GM19099 (cell line): ENCODE results near the gene GABBR2.

Experiments used
- POLR2A ChIP-seq: IDR thresholded peaks from 3 replicates; pipeline ENCODE4 v1.6.1; 2011; ENCODE audit warnings: low read depth; ENCODE audit not compliant: insufficient read length; ENCODE audit errors: extremely low read depth

Gene GABBR2

GRCh38 chr9:98702835-98703380 is 5.8 kb downstream of the GABBR2 start:
- TF ChIP-seq POLR2A, result no peak

- no peak for TF ChIP-seq POLR2A
Measured at GRCh38 chr9:98702340-98702739, 6.4 kb downstream of the GABBR2 start.

- no peak for TF ChIP-seq POLR2A
Measured at GRCh38 chr9:98701576-98701975, 7.2 kb downstream of the GABBR2 start.

- no peak for TF ChIP-seq POLR2A
Measured at GRCh38 chr9:98700801-98701200, 7.9 kb downstream of the GABBR2 start.

DNA sequence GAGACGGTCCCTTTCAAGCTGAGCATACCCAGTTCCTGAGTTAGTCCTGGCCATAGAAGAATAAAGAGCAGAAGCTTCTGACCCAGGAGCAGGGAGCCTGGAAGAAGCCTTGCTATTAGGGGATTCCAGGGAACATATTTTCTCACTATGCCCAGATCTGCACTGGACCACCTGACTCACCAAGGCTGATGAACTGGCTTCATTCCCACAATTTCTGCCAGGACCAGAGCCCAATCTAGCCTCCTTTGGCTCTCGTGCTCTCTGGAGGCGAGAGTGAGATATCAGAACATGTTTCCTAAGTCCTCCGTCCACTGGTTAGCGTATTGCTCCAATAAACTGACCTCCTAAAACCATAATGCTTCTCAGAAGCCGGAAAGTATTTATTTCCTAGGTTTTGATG is 9.9 kb downstream of the GABBR2 start:
- no peak for TF ChIP-seq POLR2A

DNA sequence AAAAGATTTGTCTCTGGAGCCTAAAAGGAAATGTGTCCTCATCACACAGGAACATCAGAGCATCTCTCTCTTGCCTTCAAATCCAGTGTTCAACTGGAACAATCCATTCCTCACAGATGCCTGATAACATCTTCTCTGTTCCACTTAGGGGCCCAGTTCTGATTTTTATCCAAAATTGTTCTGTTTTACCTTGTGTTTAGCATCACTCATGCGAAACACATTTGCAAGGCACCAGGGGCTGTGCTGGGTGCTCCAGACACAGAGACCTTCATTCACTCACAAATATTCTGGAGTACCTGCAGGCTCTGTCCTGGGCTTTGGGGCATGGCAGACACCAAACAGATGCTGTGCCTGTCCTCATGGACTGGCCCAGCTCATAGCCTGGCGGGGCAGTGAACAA is 13.8 kb downstream of the GABBR2 start:
- TF ChIP-seq POLR2A, result no peak

GRCh38 chr9:98692392-98692791 is 16.3 kb downstream of the GABBR2 start:
- no peak for TF ChIP-seq POLR2A

GRCh38 chr9:98691890-98692289 is 16.8 kb downstream of the GABBR2 start:
- TF ChIP-seq POLR2A, result no peak

- TF ChIP-seq POLR2A, result no peak
Measured at GRCh38 chr9:98690686-98691085, 18.0 kb downstream of the GABBR2 start.

DNA sequence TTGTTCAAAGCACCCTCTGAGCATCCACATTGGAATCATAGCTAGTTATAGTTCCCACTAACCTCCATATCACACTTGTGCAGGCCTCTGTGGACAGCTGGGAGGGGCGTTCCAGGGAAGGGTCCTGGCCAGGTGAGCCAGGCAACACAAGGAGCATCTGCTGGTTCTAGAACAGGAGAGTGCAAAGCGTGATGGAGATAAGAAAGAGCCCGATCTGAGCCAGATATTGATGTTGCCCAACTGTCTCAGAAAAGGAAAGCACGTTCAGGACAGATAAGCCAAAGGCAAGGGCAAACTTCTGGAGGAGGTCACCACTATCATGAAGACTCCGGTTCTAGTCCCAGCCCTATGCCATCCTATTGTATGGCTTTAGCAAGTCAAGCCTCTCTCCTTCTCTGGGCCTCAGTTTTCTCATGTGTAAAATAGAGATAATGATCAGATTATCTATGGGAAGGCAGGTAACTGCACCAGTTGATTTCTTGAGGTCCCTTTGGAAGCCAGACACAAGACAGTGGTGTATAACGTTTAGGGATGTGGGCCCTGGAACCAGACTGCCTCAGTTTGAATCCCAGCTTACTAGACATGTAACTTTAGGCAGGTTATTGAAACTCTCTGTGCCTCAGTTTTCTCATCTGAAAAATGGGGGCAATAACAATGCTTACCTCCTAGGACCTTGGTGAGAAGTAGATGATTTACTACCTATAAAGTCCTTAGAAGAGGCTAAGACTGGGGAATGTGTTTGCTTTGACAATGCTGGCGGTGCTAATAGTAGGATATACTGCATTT is 19.8 kb downstream of the GABBR2 start:
- no peak for TF ChIP-seq POLR2A

- no peak for TF ChIP-seq POLR2A
Measured at GRCh38 chr9:98687911-98688310, 20.8 kb downstream of the GABBR2 start.

- no peak for TF ChIP-seq POLR2A
Measured at GRCh38 chr9:98686961-98687855, 21.5 kb downstream of the GABBR2 start.

- TF ChIP-seq POLR2A, result no peak
Measured at GRCh38 chr9:98678244-98678842, 30.4 kb downstream of the GABBR2 start.

- TF ChIP-seq POLR2A, result no peak
Measured at GRCh38 chr9:98673681-98674080, 35.1 kb downstream of the GABBR2 start.

DNA sequence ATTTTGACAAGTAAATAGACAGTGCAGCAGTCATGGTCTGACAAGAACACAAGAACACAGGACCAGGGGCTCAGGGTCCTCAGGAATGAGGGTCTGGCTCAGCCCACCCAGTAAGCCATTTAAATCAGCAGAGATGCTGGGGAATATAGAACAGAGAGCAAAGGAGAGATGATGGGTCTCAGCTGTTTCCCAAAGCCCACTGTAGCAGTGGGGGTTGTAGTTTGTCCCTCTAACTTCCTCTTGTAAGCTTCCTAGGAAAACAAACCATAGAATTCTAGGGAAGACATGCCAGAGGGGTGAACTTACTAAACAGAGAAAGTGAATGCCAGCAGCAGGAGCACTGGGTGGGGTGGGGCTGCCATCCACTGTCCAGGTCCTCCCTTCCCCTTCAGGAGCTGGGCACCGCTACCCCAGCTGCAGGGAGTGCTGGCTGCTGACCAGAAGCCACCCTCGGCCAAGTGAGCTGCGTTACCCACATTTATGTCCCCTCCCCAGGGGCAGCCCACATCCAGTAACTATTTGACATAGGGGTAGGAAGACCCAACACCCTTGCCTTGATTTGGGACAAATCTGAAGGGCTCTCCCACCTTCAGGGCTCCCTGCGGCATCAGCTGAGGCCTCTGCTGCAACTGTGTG is 41.6 kb downstream of the GABBR2 start:
- no peak for TF ChIP-seq POLR2A
